Colonic mucosa (tissue), 4 donors: ENCODE results near the gene SUMF1. TPM values are rescaled to one million over a fixed set of nuclear protein-coding genes. Genes with fewer than 3 reads are reported as not detected.

Experiments used
- DNase-seq: peaks from one replicate; pipeline ENCODE4 v3.0.0-alpha.2; 2020
- H3K27ac ChIP-seq: fragments of 200-600 bp; one replicate; pipeline ENCODE4 v1.8.0; 2021
- H3K27me3 ChIP-seq: fragments of 200-600 bp; one replicate; pipeline ENCODE4 v1.8.0; 2021
- H3K36me3 ChIP-seq: fragments of 200-600 bp; one replicate; pipeline ENCODE4 v1.8.0; 2021
- H3K4me1 ChIP-seq: fragments of 200-600 bp; one replicate; pipeline ENCODE4 v1.8.0; 2021; ENCODE audit warnings: mild to moderate bottlenecking
- H3K4me3 ChIP-seq: fragments of 200-600 bp; one replicate; pipeline ENCODE4 v1.8.0; 2021
- H3K9ac ChIP-seq, 2 donors: one replicate each; pipeline ENCODE4 v1.7.0; 2013; ENCODE audit warnings: control low read depth in 2 of 2, low read depth in 2 of 2, low read length in 2 of 2
- H3K9me3 ChIP-seq: fragments of 200-600 bp; one replicate; pipeline ENCODE4 v1.8.0; 2021
- CTCF ChIP-seq: fragments of 200-600 bp; IDR thresholded peaks from one replicate; pipeline ENCODE4 v1.8.0; 2022; ENCODE audit warnings: antibody characterized with exemption, mild to moderate bottlenecking
- intact Hi-C: fragments of 100-400 bp; cut with DNase I; formaldehyde crosslinking; loops from one replicate; pipeline ENCODE4 v1.14.1; 2022
- total RNA-seq, 2 donors: library from RNA; stranded (reverse); fragmentation: NEBNext Ultra II Directional in 1 of 2; extraction: Animal tissue kit (Norgen Biotek cat#: 25700) in 1 of 2; gene quantifications; one replicate each; pipeline ENCODE4 v1.2.1, GENCODE V29; 2021
- donor health status: healthy.
- donor health status: DM: no; HTN: no; CAD: no.
- donor health status: DM: no; HTN: no; CAD: no.

The SUMF1 gene
- total RNA-seq, 2 donors from 2014 or later, result 37.6 to 43.9 TPM

GRCh38 chr3:4492208-4493013 lies 25.3 kb upstream of the SUMF1 start:
- DNase-seq, result peak; percentile 56
- Histone ChIP-seq H3K36me3 (no peaks in the 10 kb centered on the region), H3K4me1 (peaks cover 9% of the 10 kb centered on the region)

GRCh38 chr3:4491855-4492207 lies 24.8 kb upstream of the SUMF1 start:
- peaks cover 9% of the 10 kb centered on the region for H3K4me1 ChIP-seq
- DNase-seq, result no peak
- H3K27ac ChIP-seq, result no peak overlapping the region
- no peaks in the 10 kb centered on the region for H3K27me3 ChIP-seq
- H3K4me3 ChIP-seq, result peak overlapping the region; percentile 61
- no peaks in the 10 kb centered on the region for H3K9me3 ChIP-seq
- H3K9ac ChIP-seq, result peak overlapping the region; percentile 57 to 59
- intact Hi-C loops, result no loop called here
- no peaks in the 10 kb centered on the region for H3K36me3 ChIP-seq
- no peak for TF ChIP-seq CTCF

More at GRCh38 chr3:4492208-4493013, 25.3 kb upstream of the SUMF1 start:
- intact Hi-C loops, result no loop called here
- no peak for TF ChIP-seq CTCF
- Histone ChIP-seq H3K9ac (peak overlapping the region; percentile 57 to 59), H3K27ac (peak overlapping the region; percentile 63), H3K27me3 (no peaks in the 10 kb centered on the region), H3K4me3 (peak overlapping the region; percentile 61), H3K9me3 (no peaks in the 10 kb centered on the region)

GRCh38 chr3:4478261-4478660 lies 11.2 kb upstream of the SUMF1 start:
- no peaks in the 10 kb centered on the region for H3K9me3 ChIP-seq
- DNase-seq, result no peak
- no peaks in the 10 kb centered on the region for H3K36me3 ChIP-seq
- TF ChIP-seq CTCF, result no peak
- no peaks in the 10 kb centered on the region for H3K4me1 ChIP-seq
- no peak overlapping the region for H3K4me3 ChIP-seq
- no peaks in the 10 kb centered on the region for H3K27me3 ChIP-seq
- intact Hi-C loops, result no loop called here
- H3K9ac ChIP-seq, result no peak overlapping the region
- H3K27ac ChIP-seq, result no peak overlapping the region

GRCh38 chr3:4476496-4476895 lies 9.4 kb upstream of the SUMF1 start:
- DNase-seq, result no peak
- H3K27me3 ChIP-seq, result no peaks in the 10 kb centered on the region
- no peak overlapping the region for H3K9ac ChIP-seq
- intact Hi-C loops, result no loop called here
- no peak overlapping the region for H3K27ac ChIP-seq
- no peaks in the 10 kb centered on the region for H3K9me3 ChIP-seq
- no peaks in the 10 kb centered on the region for H3K4me1 ChIP-seq
- no peaks in the 10 kb centered on the region for H3K36me3 ChIP-seq
- no peak overlapping the region for H3K4me3 ChIP-seq
- TF ChIP-seq CTCF, result no peak

- no peaks in the 10 kb centered on the region for H3K4me1 ChIP-seq
- no peak overlapping the region for H3K27ac ChIP-seq
- no peak overlapping the region for H3K4me3 ChIP-seq
- H3K36me3 ChIP-seq, result no peaks in the 10 kb centered on the region
- no peaks in the 10 kb centered on the region for H3K9me3 ChIP-seq
- H3K27me3 ChIP-seq, result no peaks in the 10 kb centered on the region
- intact Hi-C loops, result no loop called here
- DNase-seq, result no peak
- H3K9ac ChIP-seq, result no peak overlapping the region
- no peak for TF ChIP-seq CTCF
Measured at GRCh38 chr3:4475804-4476203, 8.7 kb upstream of the SUMF1 start.
